Stimulated activated naive CD4-positive, alpha-beta T cell (primary cell): Measurements from ENCODE around the gene TRIM42.

Source experiments
- DNase-seq, 6 experiments: peaks; one replicate each; lab custom pipeline; 2025; lab: John Stamatoyannopoulos, UW

Gene TRIM42

GRCh38 chr3:140677764-140678163, at the start of gene TRIM42:
TRIM42 (plus strand) TSS chr3:140678064; CDS start chr3:140678230, 166 bp downstream.
- DNase-seq, result no peak

GRCh38 chr3:140628606-140629005, 49.3 kb upstream of the TRIM42 start:
- DNase-seq, result no peak

- no peak for DNase-seq
Measured at GRCh38 chr3:140629357-140630137, 48.3 kb upstream of the TRIM42 start.

- no peak for DNase-seq
Measured at GRCh38 chr3:140630366-140630765, 47.5 kb upstream of the TRIM42 start.

GRCh38 chr3:140630866-140631265, 47.0 kb upstream of the TRIM42 start:
- DNase-seq, result no peak

- no peak for DNase-seq
Measured at GRCh38 chr3:140635276-140635675, 42.6 kb upstream of the TRIM42 start.

GRCh38 chr3:140636406-140637138, 41.3 kb upstream of the TRIM42 start:
- DNase-seq, result no peak

GRCh38 chr3:140651287-140651686, 26.6 kb upstream of the TRIM42 start:
- DNase-seq, result no peak

- no peak for DNase-seq
Measured at GRCh38 chr3:140655678-140656077, 22.2 kb upstream of the TRIM42 start.

GRCh38 chr3:140664111-140664510, 13.8 kb upstream of the TRIM42 start:
- DNase-seq, result no peak

- no peak for DNase-seq
Measured at GRCh38 chr3:140682586-140682985, 4.7 kb downstream of the TRIM42 start.

GRCh38 chr3:140686128-140686527, 8.3 kb downstream of the TRIM42 start:
- DNase-seq, result no peak

- no peak for DNase-seq
Measured at GRCh38 chr3:140686948-140687347, 9.1 kb downstream of the TRIM42 start.

GRCh38 chr3:140695361-140696061, 17.6 kb downstream of the TRIM42 start:
- no peak for DNase-seq

- DNase-seq, result no peak
Measured at GRCh38 chr3:140699516-140700231, 21.8 kb downstream of the TRIM42 start.

- DNase-seq, result no peak
Measured at GRCh38 chr3:140702281-140702680, 24.4 kb downstream of the TRIM42 start.

GRCh38 chr3:140703496-140703895, 25.6 kb downstream of the TRIM42 start:
- DNase-seq, result no peak

- no peak for DNase-seq
Measured at GRCh38 chr3:140704733-140705132, 26.9 kb downstream of the TRIM42 start.

- no peak for DNase-seq
Measured at GRCh38 chr3:140705954-140706353, 28.1 kb downstream of the TRIM42 start.

GRCh38 chr3:140706360-140706759, 28.5 kb downstream of the TRIM42 start:
- no peak for DNase-seq

GRCh38 chr3:140708815-140709214, 31.0 kb downstream of the TRIM42 start:
- no peak for DNase-seq

- DNase-seq, result no peak
Measured at GRCh38 chr3:140709751-140710150, 31.9 kb downstream of the TRIM42 start.
